Mucosa of descending colon (tissue), 3 donors: ENCODE data around the gene KRT15. TPM values are rescaled to one million over a fixed set of nuclear protein-coding genes. Genes with fewer than 3 reads are reported as not detected.

Experiments
- ATAC-seq: fragments of 200-7000 bp; cut with Tn5 transposase; one replicate; pipeline ENCODE4 v1.9.1; 2020; ENCODE audit warnings: mild to moderate bottlenecking, moderate library complexity
- DNase-seq, 3 donors: peaks; one replicate each; pipeline ENCODE4 v3.0.0-alpha.2; 2020
- H3K36me3 ChIP-seq: fragments of 200-600 bp; one replicate; pipeline ENCODE4 v1.8.0; 2021; ENCODE audit warnings: low read depth, mild to moderate bottlenecking
- H3K4me1 ChIP-seq: fragments of 200-600 bp; one replicate; pipeline ENCODE4 v1.8.0; 2021; ENCODE audit warnings: low read depth, mild to moderate bottlenecking
- H3K4me3 ChIP-seq: fragments of 200-600 bp; one replicate; pipeline ENCODE4 v1.8.0; 2021; ENCODE audit warnings: mild to moderate bottlenecking
- H3K9me3 ChIP-seq: fragments of 200-600 bp; one replicate; pipeline ENCODE4 v1.8.0; 2021; ENCODE audit warnings: mild to moderate bottlenecking
- intact Hi-C, 2 donors: fragments of 100-400 bp; cut with DNase I in 1 of 2; cut with micrococcal nuclease in 1 of 2; formaldehyde crosslinking; loops; one replicate each; pipeline versions ENCODE4 v1.11.0 to v1.11.1; 2022; cut with DNase I, micrococcal nuclease
- total RNA-seq, 3 donors: library from RNA; stranded (reverse); fragmentation: NEBNext Ultra II Directional in 2 of 3; extraction: Animal tissue kit (Norgen Biotek cat#: 25700) in 2 of 3; gene quantifications; one replicate each; pipeline versions ENCODE4 v1.2.1 to v1.2.4, GENCODE V29; 2021 to 2023
- TF ChIP-seq, protein P1 (sequence below): fragments of 200-600 bp; IDR thresholded peaks from one replicate; pipeline ENCODE4 v1.8.0; 2022; ENCODE audit warnings: antibody characterized with exemption, mild to moderate bottlenecking
- donor health status: DM: no; HTN: no; CAD: no; lungs with moderate emphysema.
- donor health status: DM: no; HTN: no; CAD: no.
- donor health status: DM: no; HTN: yes; CAD: no.

The KRT15 gene
- total RNA-seq, 3 donors from 2014 or later: 5.0 to 16.5 (median 5.4) TPM

- Histone ChIP-seq H3K9me3 (no peaks in the 10 kb centered on the region), H3K4me1 (peaks cover 24% of the 10 kb centered on the region), H3K4me3 (no peak overlapping the region), H3K36me3 (no peaks in the 10 kb centered on the region)
- TF ChIP-seq, protein P1, sequence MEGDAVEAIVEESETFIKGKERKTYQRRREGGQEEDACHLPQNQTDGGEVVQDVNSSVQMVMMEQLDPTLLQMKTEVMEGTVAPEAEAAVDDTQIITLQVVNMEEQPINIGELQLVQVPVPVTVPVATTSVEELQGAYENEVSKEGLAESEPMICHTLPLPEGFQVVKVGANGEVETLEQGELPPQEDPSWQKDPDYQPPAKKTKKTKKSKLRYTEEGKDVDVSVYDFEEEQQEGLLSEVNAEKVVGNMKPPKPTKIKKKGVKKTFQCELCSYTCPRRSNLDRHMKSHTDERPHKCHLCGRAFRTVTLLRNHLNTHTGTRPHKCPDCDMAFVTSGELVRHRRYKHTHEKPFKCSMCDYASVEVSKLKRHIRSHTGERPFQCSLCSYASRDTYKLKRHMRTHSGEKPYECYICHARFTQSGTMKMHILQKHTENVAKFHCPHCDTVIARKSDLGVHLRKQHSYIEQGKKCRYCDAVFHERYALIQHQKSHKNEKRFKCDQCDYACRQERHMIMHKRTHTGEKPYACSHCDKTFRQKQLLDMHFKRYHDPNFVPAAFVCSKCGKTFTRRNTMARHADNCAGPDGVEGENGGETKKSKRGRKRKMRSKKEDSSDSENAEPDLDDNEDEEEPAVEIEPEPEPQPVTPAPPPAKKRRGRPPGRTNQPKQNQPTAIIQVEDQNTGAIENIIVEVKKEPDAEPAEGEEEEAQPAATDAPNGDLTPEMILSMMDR: no peak
- DNase-seq (no peak), ATAC-seq (no peak)
- intact Hi-C loops: loop anchor here in 1 of 2 donors (10.0 kb wide), 1 partner anchor 92 kb away; no protein-coding TSS in a partner anchor
Observed at GRCh38 chr17:41553176-41553575, 34.5 kb upstream of the KRT15 start.

- ATAC-seq: no peak
- no peak for DNase-seq
- no peak overlapping the region for H3K4me3 ChIP-seq
- H3K36me3 ChIP-seq: no peaks in the 10 kb centered on the region
- TF ChIP-seq, protein P1: no peak
- H3K9me3 ChIP-seq: no peaks in the 10 kb centered on the region
- H3K4me1 ChIP-seq: peaks cover 30% of the 10 kb centered on the region
- intact Hi-C loops: loop anchor here in 1 of 2 donors (10.0 kb wide), 1 partner anchor 92 kb away; no protein-coding TSS in a partner anchor
Observed at GRCh38 chr17:41552455-41552854, 33.8 kb upstream of the KRT15 start.

DNA sequence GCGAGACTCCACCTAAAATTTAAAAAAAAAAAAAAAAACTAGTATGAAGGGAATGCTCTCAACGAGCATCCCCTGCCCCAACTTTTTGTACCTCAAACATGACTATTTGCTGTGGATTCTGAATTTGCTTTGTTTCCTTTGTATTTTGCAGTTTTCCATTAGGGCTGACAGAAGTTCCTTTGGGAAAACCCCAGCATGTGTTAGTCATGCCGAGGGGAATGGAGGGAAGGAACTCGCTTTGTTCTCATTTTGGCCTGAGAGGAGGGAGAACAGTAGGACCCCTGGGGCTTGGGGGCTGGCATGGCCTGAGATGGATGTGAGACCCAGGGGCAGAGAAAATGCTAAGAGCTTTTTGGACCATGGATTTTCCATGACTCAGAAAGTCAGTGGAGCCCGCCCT, 32.7 kb upstream of the KRT15 start:
- TF ChIP-seq, protein P1: no peak
- ATAC-seq: no peak
- intact Hi-C loops: loop anchor here in 1 of 2 donors (10.0 kb wide), 1 partner anchor 93 kb away; no protein-coding TSS in a partner anchor
- no peaks in the 10 kb centered on the region for H3K36me3 ChIP-seq
- H3K4me3 ChIP-seq: no peak overlapping the region
- no peaks in the 10 kb centered on the region for H3K9me3 ChIP-seq
- no peak for DNase-seq
- peaks cover 30% of the 10 kb centered on the region for H3K4me1 ChIP-seq

- intact Hi-C loops: loop anchor here (5.0 to 10.0 kb wide), 5 partner anchors 85 to 645 kb away; no protein-coding TSS in a partner anchor
- H3K4me1 ChIP-seq: peaks cover 28% of the 10 kb centered on the region
- peak; percentile 69 to 73 (median 72) for DNase-seq
- peak; percentile 58 for ATAC-seq
- no peak overlapping the region for H3K4me3 ChIP-seq
- H3K36me3 ChIP-seq: no peaks in the 10 kb centered on the region
- no peaks in the 10 kb centered on the region for H3K9me3 ChIP-seq
- TF ChIP-seq, protein P1: no peak
Observed at GRCh38 chr17:41549596-41550039, 30.9 kb upstream of the KRT15 start.

- Histone ChIP-seq H3K36me3 (no peaks in the 10 kb centered on the region), H3K4me1 (peaks cover 31% of the 10 kb centered on the region), H3K9me3 (no peaks in the 10 kb centered on the region), H3K4me3 (no peak overlapping the region)
- ATAC-seq (peak; percentile 80), DNase-seq (peak; percentile 90 to 95 (median 93))
- intact Hi-C loops: loop anchor here (5.0 to 10.0 kb wide), 4 partner anchors 86 to 644 kb away; no protein-coding TSS in a partner anchor
- TF ChIP-seq, protein P1: peak; percentile 55
Observed at GRCh38 chr17:41548844-41549595, 30.3 kb upstream of the KRT15 start.
